ENCODE results near the gene RSPRY1. TPM values are rescaled to one million over a fixed set of nuclear protein-coding genes. Genes with fewer than 3 reads are reported as not detected.

RSPRY1 gene
- total and polyA plus RNA-seq, 2 of the 8 experiments (the other 6 are each of a cell fraction or from before 2014, with no cell fraction given), result 11.5 to 32.5 TPM

GRCh38 chr16:57281791-57282190 lies 95.7 kb downstream of the RSPRY1 start:
- no peak overlapping the region for H3K4ac ChIP-seq (replicated peaks; ENCODE audit: insufficient read length, low read depth, low read length)
- POLR2A ChIA-PET (ENCODE audit: partially characterized antibody), result interaction anchor here (0.8 kb wide), 1 partner anchor 133 kb away, joined by 4 read pairs; no protein-coding TSS in a partner anchor
- no peak overlapping the region for H3K23ac ChIP-seq (ENCODE audit: insufficient read length)
- H2BK20ac ChIP-seq (ENCODE audit: low read length), result no peak overlapping the region
- H4K91ac ChIP-seq (replicated peaks; ENCODE audit: insufficient read length, low read length), result no peak overlapping the region
- no peak overlapping the region for H4K5ac ChIP-seq (ENCODE audit: insufficient read length, low read depth, low read length)
- peaks cover 6% of the 10 kb centered on the region for H3K23me2 ChIP-seq (ENCODE audit: low read depth, low read length)
- no peak overlapping the region for H2BK120ac ChIP-seq (replicated peaks; ENCODE audit: low read depth, low read length)
- H2BK5ac ChIP-seq (ENCODE audit: low read depth, low read length), result no peak overlapping the region
- H2AK5ac ChIP-seq (ENCODE audit: low read depth, low read length), result no peak overlapping the region
- no peak overlapping the region for H3K27ac ChIP-seq (ENCODE audit: low read depth, low read length)
- H3K14ac ChIP-seq (ENCODE audit: insufficient read length), result no peak overlapping the region
- no peaks in the 10 kb centered on the region for H4K20me1 ChIP-seq (replicated peaks in 1 of 2; ENCODE audit: control insufficient read depth in 1 of 2, insufficient read depth in 2 of 2, low read length in 2 of 2)
- DNase-seq (ENCODE audit: low read depth in 1 of 2, low spot score in 2 of 2) (no peak), FAIRE-seq (no peak)
- no peak overlapping the region for H4K8ac ChIP-seq (ENCODE audit: extremely low read depth, insufficient read depth, low read length)
- no peaks in the 10 kb centered on the region; a peak in 2 of 8 replicates for H3K36me3 ChIP-seq (ENCODE audit: control insufficient read depth in 2 of 4, insufficient read depth in 4 of 4, low read length in 3 of 4)
- no peak overlapping the region for H2BK15ac ChIP-seq (ENCODE audit: low read length)
- H3K27me3 ChIP-seq (replicated peaks in 1 of 4; ENCODE audit: control insufficient read depth in 3 of 4, extremely low read depth in 1 of 4, insufficient read depth in 3 of 4, low read length in 3 of 4), result peaks cover 9 to 28% (median 24%) of the 10 kb centered on the region in 4 experiments; a peak in 6 of 7 replicates
- H3K9ac ChIP-seq (replicated peaks in 1 of 4; ENCODE audit: extremely low read depth in 1 of 4, low read depth in 3 of 4, low read length in 3 of 4), result no peak overlapping the region
- peaks cover 0 to 8% (median 4%) of the 10 kb centered on the region in 4 experiments; a peak in 5 of 7 replicates for H3K4me1 ChIP-seq (replicated peaks in 1 of 4; ENCODE audit: control insufficient read depth in 3 of 4, insufficient read depth in 4 of 4, low read length in 3 of 4)
- H3K4me2 ChIP-seq (ENCODE audit: insufficient read depth in 1 of 2, low read depth in 2 of 2, low read length in 2 of 2), result no peak overlapping the region
- H3K79me1 ChIP-seq (ENCODE audit: low read depth, low read length), result no peaks in the 10 kb centered on the region
- H3K79me2 ChIP-seq (ENCODE audit: control insufficient read depth in 1 of 2, insufficient read depth in 2 of 2, low read length in 2 of 2), result no peaks in the 10 kb centered on the region
- H3K4me3 ChIP-seq (ENCODE audit: extremely low read depth in 1 of 4, insufficient read depth in 2 of 4, low read depth in 3 of 4, low read length in 4 of 4), result no peak overlapping the region
- WGBS, 2 experiments (ENCODE audit: extremely low coverage in 1 of 2, insufficient coverage in 1 of 2, insufficient read length in 1 of 2, insufficient replicate concordance in 2 of 2, low coverage in 1 of 2, low lambda C conversion rate in 2 of 2, missing lambda C conversion rate in 1 of 2), result 70% methylated on average over 3 of the region's 3 CpGs; no CpG with 5 or more reads in 1 of the 2 experiments
- TF ChIP-seq CBX5 (IDR thresholded peaks at IDR 0.05; ENCODE audit: low read depth, low read length) (no peak), SP4 (IDR thresholded peaks at IDR 0.05; ENCODE audit: low read length) (no peak), TAF1 (IDR thresholded peaks at IDR 0.05; ENCODE audit: low read depth, low read length) (no peak)
- CTCF ChIA-PET (ENCODE audit: partially characterized antibody), result interaction anchor here (1.4 to 1.7 kb wide), 3 partner anchors 136 to 198 kb away, joined by 3 to 4 read pairs (median 3); no protein-coding TSS in a partner anchor
- H2BK12ac ChIP-seq (ENCODE audit: low read depth, low read length), result no peak overlapping the region
- H2AFZ ChIP-seq (ENCODE audit: low read length), result no peak overlapping the region
- H3K56ac ChIP-seq (replicated peaks; ENCODE audit: insufficient read length, low read depth, low read length), result no peak overlapping the region
- H3K18ac ChIP-seq (ENCODE audit: extremely low read depth, low read length), result no peak overlapping the region
- H3K9me3 ChIP-seq (ENCODE audit: insufficient read depth in 2 of 2, low read depth in 1 of 2, low read length in 1 of 2), result no peaks in the 10 kb centered on the region

Measured in H1 (cell line).